ENCODE data around the gene B4GALT1. TPM values are rescaled to one million over a fixed set of nuclear protein-coding genes. Genes with fewer than 3 reads are reported as not detected.

The B4GALT1 gene
- total and polyA plus RNA-seq, 2 experiments from 2014 or later, result 74.3 to 140 TPM

DNA sequence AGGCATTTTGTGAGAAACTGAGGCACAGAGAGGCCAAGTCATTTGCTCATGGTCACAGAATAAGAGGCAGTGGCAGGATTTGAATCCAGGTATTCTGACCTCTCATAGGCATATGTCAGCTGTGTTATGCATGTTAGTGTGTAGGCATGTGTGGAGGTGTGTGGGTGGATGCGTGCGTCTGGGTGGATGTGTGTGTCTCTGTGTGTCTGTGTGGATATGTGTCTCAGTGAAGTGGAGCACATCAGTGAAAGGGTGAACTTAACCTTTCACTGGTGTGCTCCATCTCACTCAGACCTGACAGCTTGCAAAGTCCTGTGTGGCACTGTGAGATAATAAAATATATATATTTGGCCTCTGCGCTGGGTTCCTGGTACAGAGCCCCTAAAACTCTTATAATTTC lies 58.7 kb downstream of the B4GALT1 start:
- in situ Hi-C loops (cut with MboI), result no loop called here

GRCh38 chr9:33107762-33108161 lies 59.4 kb downstream of the B4GALT1 start:
- peak overlapping the region; percentile 9 for H3K4me2 ChIP-seq (ENCODE audit: unreplicated experiment)
- H3K36me3 ChIP-seq (ENCODE audit: low read depth), result peaks cover 12% of the 10 kb centered on the region
- H2AFZ ChIP-seq, result no peak overlapping the region
- H3K4me1 ChIP-seq (ENCODE audit: insufficient read depth), result peaks cover 37% of the 10 kb centered on the region
- DNase-seq, result peak; percentile 42
- peaks cover 15% of the 10 kb centered on the region; the same call in 1 of the 2 replicates for H3K79me2 ChIP-seq (ENCODE audit: insufficient read depth)
- H3K9me3 ChIP-seq (ENCODE audit: low read depth), result no peaks in the 10 kb centered on the region
- no peaks in the 10 kb centered on the region for H4K20me1 ChIP-seq (ENCODE audit: insufficient read depth)
- in situ Hi-C loops (cut with MboI), result no loop called here
- H3K9ac ChIP-seq, result peak overlapping the region; percentile 52
- H3K27me3 ChIP-seq (replicated peaks; ENCODE audit: insufficient read depth), result no peaks in the 10 kb centered on the region
- no peak overlapping the region for H3K4me3 ChIP-seq
- 34 to 38% methylated on average over 5 of the region's 5 CpGs for WGBS, 2 experiments (ENCODE audit: low coverage in 1 of 2, low lambda C conversion rate in 2 of 2, missing lambda C conversion rate in 2 of 2)
- peaks cover 54% of the 10 kb centered on the region for H3F3A ChIP-seq (ENCODE audit: insufficient read depth)
- peak overlapping the region; percentile 82 for H3K27ac ChIP-seq
- TF ChIP-seq EZH2phosphoT487 (IDR thresholded peaks at IDR 0.05; ENCODE audit: insufficient read depth, low read depth), result no peak
- no peaks in the 10 kb centered on the region for H3K9me2 ChIP-seq (ENCODE audit: insufficient read depth)

More for the DNA sequence above, 58.7 kb downstream of the B4GALT1 start:
- Histone ChIP-seq H3K4me2 (ENCODE audit: unreplicated experiment) (no peak overlapping the region), H3K4me1 (ENCODE audit: insufficient read depth) (peaks cover 35% of the 10 kb centered on the region), H3K4me3 (no peak overlapping the region), H4K20me1 (ENCODE audit: insufficient read depth) (no peaks in the 10 kb centered on the region), H3K9me2 (ENCODE audit: insufficient read depth) (no peaks in the 10 kb centered on the region), H2AFZ (no peak overlapping the region), H3K9me3 (ENCODE audit: low read depth) (no peaks in the 10 kb centered on the region), H3K79me2 (ENCODE audit: insufficient read depth) (peaks cover 22% of the 10 kb centered on the region), H3K27ac (peak overlapping the region; percentile 82), H3K36me3 (ENCODE audit: low read depth) (peaks cover 19% of the 10 kb centered on the region), H3K27me3 (replicated peaks; ENCODE audit: insufficient read depth) (no peaks in the 10 kb centered on the region), H3F3A (ENCODE audit: insufficient read depth) (peaks cover 49% of the 10 kb centered on the region), H3K9ac (no peak overlapping the region)
- WGBS, 2 experiments (ENCODE audit: low coverage in 1 of 2, low lambda C conversion rate in 2 of 2, missing lambda C conversion rate in 2 of 2), result 97 to 98% methylated on average over 3 of the region's 3 CpGs
- no peak for DNase-seq
- TF ChIP-seq EZH2 (IDR thresholded peaks at IDR 0.05; ENCODE audit: insufficient read depth, poor library complexity, severe bottlenecking), result no peak
- TF ChIP-seq EZH2phosphoT487 (IDR thresholded peaks at IDR 0.05; ENCODE audit: insufficient read depth, low read depth), result no peak

DNA sequence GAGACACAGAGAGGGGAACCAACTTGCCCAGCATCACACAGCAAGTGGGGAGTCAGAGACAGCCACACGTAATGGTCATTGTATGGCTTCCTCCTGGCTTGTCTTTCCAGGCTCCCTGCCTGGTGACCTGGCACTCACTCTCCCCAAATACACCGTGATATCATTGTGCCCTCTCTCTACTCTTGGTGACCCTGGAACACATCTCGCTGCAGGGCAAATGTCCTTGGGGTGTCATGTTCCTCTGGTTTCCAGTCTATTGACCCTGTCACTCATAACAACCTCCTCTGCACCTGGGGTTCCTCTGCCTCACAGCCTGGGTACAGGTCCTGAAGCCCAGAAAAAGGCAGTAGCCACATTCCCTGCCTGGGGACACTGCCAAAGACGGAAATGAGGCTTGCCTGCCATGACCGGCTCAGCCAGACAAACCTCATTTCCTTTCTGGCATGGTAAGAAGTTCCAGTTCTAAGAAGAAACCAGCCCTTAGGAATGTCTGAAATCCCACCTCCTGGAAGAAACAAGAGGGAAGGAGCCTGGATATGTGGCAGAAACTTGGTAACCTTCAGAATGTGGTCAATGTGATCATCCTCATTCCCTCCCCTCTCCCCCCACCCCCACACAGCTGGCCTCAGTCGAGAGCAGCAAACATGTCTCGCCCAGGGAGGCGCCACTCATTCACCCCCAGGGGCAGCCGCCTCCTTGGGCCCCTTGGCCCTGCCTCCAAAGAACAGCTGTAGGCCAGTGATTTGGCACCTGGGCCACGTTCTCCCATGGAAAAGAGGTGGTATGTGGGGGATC lies 60.1 kb downstream of the B4GALT1 start:
- DNase-seq, result peak; percentile 86
- Histone ChIP-seq H2AFZ (no peak overlapping the region), H3K9ac (peak overlapping the region; percentile 52), H3K79me2 (ENCODE audit: insufficient read depth) (peaks cover 8% of the 10 kb centered on the region; the same call in 1 of the 2 replicates), H3F3A (ENCODE audit: insufficient read depth) (peaks cover 61% of the 10 kb centered on the region), H4K20me1 (ENCODE audit: insufficient read depth) (no peaks in the 10 kb centered on the region), H3K9me3 (ENCODE audit: low read depth) (no peaks in the 10 kb centered on the region), H3K9me2 (ENCODE audit: insufficient read depth) (no peaks in the 10 kb centered on the region), H3K4me1 (ENCODE audit: insufficient read depth) (peaks cover 43% of the 10 kb centered on the region), H3K27me3 (replicated peaks; ENCODE audit: insufficient read depth) (no peaks in the 10 kb centered on the region), H3K36me3 (ENCODE audit: low read depth) (peaks cover 4% of the 10 kb centered on the region; the same call in 1 of the 2 replicates), H3K4me3 (no peak overlapping the region), H3K27ac (peak overlapping the region; percentile 82), H3K4me2 (ENCODE audit: unreplicated experiment) (peak overlapping the region; percentile 9)
- in situ Hi-C loops (cut with MboI), result no loop called here
- TF ChIP-seq EZH2 (IDR thresholded peaks at IDR 0.05; ENCODE audit: insufficient read depth, poor library complexity, severe bottlenecking), result no peak
- whole genome bisulfite sequencing, 2 experiments (ENCODE audit: low coverage in 1 of 2, low lambda C conversion rate in 2 of 2, missing lambda C conversion rate in 2 of 2), result 25 to 38% methylated on average over 10 of the region's 10 CpGs

- H3K4me2 ChIP-seq (ENCODE audit: unreplicated experiment), result peak overlapping the region; percentile 5
- in situ Hi-C loops (cut with MboI), result no loop called here
- H3K4me3 ChIP-seq, result no peak overlapping the region
- H3K27me3 ChIP-seq (replicated peaks; ENCODE audit: insufficient read depth), result no peaks in the 10 kb centered on the region
- H3K27ac ChIP-seq, result peak overlapping the region; percentile 82
- H3K79me2 ChIP-seq (ENCODE audit: insufficient read depth), result peaks cover 3% of the 10 kb centered on the region; the same call in 1 of the 2 replicates
- TF ChIP-seq EZH2phosphoT487 (IDR thresholded peaks at IDR 0.05; ENCODE audit: insufficient read depth, low read depth) (no peak), EZH2 (IDR thresholded peaks at IDR 0.05; ENCODE audit: insufficient read depth, poor library complexity, severe bottlenecking) (no peak)
- no peak for DNase-seq
- H3K9me3 ChIP-seq (ENCODE audit: low read depth), result no peaks in the 10 kb centered on the region
- peak overlapping the region; percentile 52; the same call in 1 of the 2 replicates for H3K9ac ChIP-seq
- H3K9me2 ChIP-seq (ENCODE audit: insufficient read depth), result no peaks in the 10 kb centered on the region
- no peaks in the 10 kb centered on the region for H4K20me1 ChIP-seq (ENCODE audit: insufficient read depth)
- H3F3A ChIP-seq (ENCODE audit: insufficient read depth), result peaks cover 68% of the 10 kb centered on the region
- H3K4me1 ChIP-seq (ENCODE audit: insufficient read depth), result peaks cover 49% of the 10 kb centered on the region
- no peaks in the 10 kb centered on the region for H3K36me3 ChIP-seq (ENCODE audit: low read depth)
- 85 to 87% methylated on average over 4 of the region's 4 CpGs for WGBS, 2 experiments (ENCODE audit: low coverage in 1 of 2, low lambda C conversion rate in 2 of 2, missing lambda C conversion rate in 2 of 2)
- no peak overlapping the region for H2AFZ ChIP-seq
These were observed 60.8 kb downstream of the B4GALT1 start for GRCh38 chr9:33106372-33106771.
